A549 treated with RU486 at 1 μM for 4 hours (cell line): Measurements from ENCODE around the gene GPA33. TPM values are rescaled to one million over a fixed set of nuclear protein-coding genes. Genes with fewer than 3 reads are reported as not detected.

ENCODE experiments used
- total RNA-seq: library from RNA; stranded (reverse); fragments of 200-300 nt; extraction: Qiagen RNA extraction; gene quantifications from 5 replicates; pipeline ENCODE4 v1.2.3, GENCODE V29; 2022; ENCODE audit warnings: low read depth

GPA33 gene
- not detected in 5 replicates for total RNA-seq

GRCh38 chr1:167090314-167090942 lies at the start of gene GPA33:
Gene GPA33, minus strand, starts transcription at chr1:167090377. Its CDS starts 90 bp downstream, at chr1:167090287.

GRCh38 chr1:167093846-167094516 lies 3.8 kb upstream of the GPA33 start, which contains the start of gene STYXL2:
Gene STYXL2, plus strand, starts transcription at chr1:167094075. Its CDS starts 775 bp downstream, at chr1:167094850.

Other genes with a start within 250 kb of the GPA33 start
- 9.3 to 13.8 TPM (median 13.1 TPM) in 5 replicates for gene TADA1, start 214.1 kb downstream of the GPA33 start, total RNA-seq
- 0.02 to 0.05 TPM in 2 of 5 replicates, not detected in the others for gene ILDR2, start 114.8 kb downstream of the GPA33 start, total RNA-seq
- not detected in 5 replicates for gene MAEL, start 101.1 kb downstream of the GPA33 start, total RNA-seq
- gene STYXL2, start 3.7 kb upstream of the GPA33 start, total RNA-seq = not detected in 5 replicates
- gene POU2F1, start 130.5 kb upstream of the GPA33 start, total RNA-seq = 2.9 to 4.7 TPM (median 3.7 TPM) in 5 replicates